Urothelium cell line (cell line): ENCODE results near the gene MRPL51.
"Not testable (repeated sequence)": the region's sequence is repeated elsewhere in the genome, so short reads cannot be mapped to it uniquely, and the experiment has no call there.

ENCODE experiments used
- DNase-seq: peaks from one replicate; pipeline ENCODE4 v3.0.0; 2011; ENCODE audit warnings: low spot score, mixed read lengths
- FAIRE-seq: peaks from 2 replicates; lab custom pipeline; 2011; peaks lifted over from hg19 to GRCh38; lab: Jason Lieb, UNC

MRPL51 gene

GRCh38 chr12:6489449-6489848 is 3.6 kb downstream of the MRPL51 start:
- no peak for DNase-seq
- no peak for FAIRE-seq

GRCh38 chr12:6488240-6488639 is 4.8 kb downstream of the MRPL51 start:
- DNase-seq (no peak), FAIRE-seq (no peak)

GRCh38 chr12:6478416-6478815 is 14.6 kb downstream of the MRPL51 start:
- no peak for DNase-seq
- FAIRE-seq, result no peak

GRCh38 chr12:6477601-6478377 is 15.3 kb downstream of the MRPL51 start:
- DNase-seq, result not testable (repeated sequence)
- peak; percentile 95 for FAIRE-seq

GRCh38 chr12:6476489-6476888 is 16.6 kb downstream of the MRPL51 start:
- DNase-seq (peak; percentile 42), FAIRE-seq (no peak)

GRCh38 chr12:6475233-6475975 is 17.7 kb downstream of the MRPL51 start:
- DNase-seq, FAIRE-seq: not testable (repeated sequence)

GRCh38 chr12:6472491-6472890 is 20.6 kb downstream of the MRPL51 start:
- no peak for DNase-seq
- FAIRE-seq, result no peak

GRCh38 chr12:6471989-6472360 is 21.1 kb downstream of the MRPL51 start:
- no peak for FAIRE-seq
- no peak for DNase-seq

- FAIRE-seq (peak; percentile 91), DNase-seq (peak; percentile 99)
Measured at GRCh38 chr12:6470375-6471163, 22.5 kb downstream of the MRPL51 start, which contains the start of gene VAMP1. TSS of gene VAMP1 (minus strand) at chr12:6470677. CDS start at chr12:6470531, 146 bp downstream.

- DNase-seq, result peak; percentile 29
- no peak for FAIRE-seq
Measured at GRCh38 chr12:6469609-6470374, 23.3 kb downstream of the MRPL51 start.

GRCh38 chr12:6469092-6469491 is 24.0 kb downstream of the MRPL51 start:
- DNase-seq (no peak), FAIRE-seq (no peak)

GRCh38 chr12:6468283-6468575 is 24.8 kb downstream of the MRPL51 start:
- DNase-seq, result no peak
- FAIRE-seq, result no peak

- not testable (repeated sequence) for DNase-seq, FAIRE-seq
Measured at GRCh38 chr12:6467571-6468282, 25.3 kb downstream of the MRPL51 start.

- DNase-seq, FAIRE-seq: not testable (repeated sequence)
Measured at GRCh38 chr12:6466751-6467150, 26.3 kb downstream of the MRPL51 start.

GRCh38 chr12:6466184-6466573 is 26.9 kb downstream of the MRPL51 start:
- FAIRE-seq (no peak), DNase-seq (no peak)

- FAIRE-seq, result no peak
- peak; percentile 67 for DNase-seq
Measured at GRCh38 chr12:6465467-6466183, 27.4 kb downstream of the MRPL51 start.

GRCh38 chr12:6464531-6464930 is 28.5 kb downstream of the MRPL51 start:
- FAIRE-seq, result peak; percentile 46
- DNase-seq, result no peak

GRCh38 chr12:6463858-6464257 is 29.2 kb downstream of the MRPL51 start:
- DNase-seq, result no peak
- no peak for FAIRE-seq

- FAIRE-seq, result no peak
- no peak for DNase-seq
Measured at GRCh38 chr12:6463216-6463615, 29.8 kb downstream of the MRPL51 start.
